Activated gamma-delta T cell treated with Interleukin-2 at 50 U/mL for 16 hours (primary cell): ENCODE results near the gene HS3ST2.
"Not testable (repeated sequence)": the region's sequence is repeated elsewhere in the genome, so short reads cannot be mapped to it uniquely, and the experiment has no call there.

ENCODE experiments used
- DNase-seq: peaks from one replicate; pipeline ENCODE4 v3.0.0-alpha.2; 2020

The HS3ST2 gene

GRCh38 chr16:22938647-22939046 lies 124.7 kb downstream of the HS3ST2 start:
- no peak for DNase-seq

DNA sequence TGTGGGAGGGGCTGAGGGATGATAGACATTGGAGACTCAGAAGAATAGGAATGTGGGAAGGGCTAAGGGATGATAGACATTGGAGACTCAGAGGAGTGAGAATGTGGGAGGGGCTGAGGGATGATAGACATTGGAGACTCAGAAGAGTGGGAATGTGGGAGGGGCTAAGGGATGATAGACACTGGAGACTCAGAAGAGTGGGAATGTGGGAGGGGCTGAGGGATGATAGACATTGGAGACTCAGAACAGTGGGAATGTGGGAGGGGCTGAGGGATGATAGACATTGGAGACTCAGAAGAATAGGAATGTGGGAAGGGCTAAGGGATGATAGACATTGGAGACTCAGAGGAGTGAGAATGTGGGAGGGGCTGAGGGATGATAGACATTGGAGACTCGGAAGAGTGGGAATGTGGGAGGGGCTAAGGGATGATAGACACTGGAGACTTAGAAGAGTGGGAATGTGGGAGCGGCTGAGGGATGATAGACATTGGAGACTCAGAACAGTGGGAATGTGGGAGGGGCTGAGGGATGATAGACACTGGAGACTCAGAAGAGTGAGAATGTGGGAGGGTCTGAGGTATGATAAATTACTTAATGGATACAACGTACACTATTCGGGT lies 125.9 kb downstream of the HS3ST2 start:
- not testable (repeated sequence) for DNase-seq

- no peak for DNase-seq
These were observed 128.1 kb downstream of the HS3ST2 start for GRCh38 chr16:22941970-22942501.

DNA sequence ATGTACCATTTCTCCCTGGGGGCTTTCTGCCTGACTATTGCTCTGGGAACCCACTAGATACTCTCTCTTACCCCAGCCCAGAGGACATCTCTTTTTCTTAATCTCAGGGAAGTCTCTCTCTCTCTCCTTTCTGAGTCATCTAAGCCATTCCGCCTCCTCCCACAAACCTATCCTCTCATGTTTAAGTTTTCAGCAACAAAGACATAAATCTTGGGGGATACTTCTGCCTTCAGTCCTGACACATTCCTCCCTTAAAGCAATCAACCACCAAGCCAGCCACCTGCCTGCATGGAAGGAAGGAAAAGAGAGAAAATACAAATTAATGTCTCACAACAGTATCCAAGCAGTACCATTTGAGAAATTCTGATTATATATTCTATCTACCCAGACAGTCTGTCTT lies 128.8 kb downstream of the HS3ST2 start:
- DNase-seq: no peak

GRCh38 chr16:22945361-22945760 lies 131.4 kb downstream of the HS3ST2 start:
- no peak for DNase-seq

GRCh38 chr16:22946433-22946832 lies 132.5 kb downstream of the HS3ST2 start:
- no peak for DNase-seq

DNA sequence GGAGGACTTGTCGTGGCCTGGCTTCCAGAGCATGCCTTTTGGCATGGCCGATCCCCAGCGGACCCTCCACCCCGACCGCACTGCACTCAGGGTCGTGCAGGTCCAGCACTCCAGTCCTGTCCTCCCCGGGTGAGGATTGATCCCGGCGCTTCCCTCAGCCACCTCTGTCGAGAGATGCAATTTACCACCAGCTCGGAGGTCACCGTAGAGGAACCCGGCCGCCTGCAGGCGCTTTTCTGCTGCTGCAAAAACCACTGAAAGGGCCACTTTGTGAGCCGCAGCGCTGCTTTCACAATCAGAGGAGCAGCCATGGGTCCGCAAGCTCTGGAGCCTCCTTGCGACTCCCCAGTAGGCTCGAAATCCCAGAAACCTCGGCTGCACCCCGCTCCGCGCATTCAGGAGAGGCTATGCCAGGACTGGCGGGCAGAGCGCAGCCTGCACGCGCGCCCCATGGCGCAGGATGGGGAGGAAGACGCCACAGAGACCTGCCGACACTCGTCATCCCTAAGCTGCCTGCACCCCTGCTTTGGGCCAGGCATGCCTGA lies 134.2 kb downstream of the HS3ST2 start:
- no peak for DNase-seq

DNA sequence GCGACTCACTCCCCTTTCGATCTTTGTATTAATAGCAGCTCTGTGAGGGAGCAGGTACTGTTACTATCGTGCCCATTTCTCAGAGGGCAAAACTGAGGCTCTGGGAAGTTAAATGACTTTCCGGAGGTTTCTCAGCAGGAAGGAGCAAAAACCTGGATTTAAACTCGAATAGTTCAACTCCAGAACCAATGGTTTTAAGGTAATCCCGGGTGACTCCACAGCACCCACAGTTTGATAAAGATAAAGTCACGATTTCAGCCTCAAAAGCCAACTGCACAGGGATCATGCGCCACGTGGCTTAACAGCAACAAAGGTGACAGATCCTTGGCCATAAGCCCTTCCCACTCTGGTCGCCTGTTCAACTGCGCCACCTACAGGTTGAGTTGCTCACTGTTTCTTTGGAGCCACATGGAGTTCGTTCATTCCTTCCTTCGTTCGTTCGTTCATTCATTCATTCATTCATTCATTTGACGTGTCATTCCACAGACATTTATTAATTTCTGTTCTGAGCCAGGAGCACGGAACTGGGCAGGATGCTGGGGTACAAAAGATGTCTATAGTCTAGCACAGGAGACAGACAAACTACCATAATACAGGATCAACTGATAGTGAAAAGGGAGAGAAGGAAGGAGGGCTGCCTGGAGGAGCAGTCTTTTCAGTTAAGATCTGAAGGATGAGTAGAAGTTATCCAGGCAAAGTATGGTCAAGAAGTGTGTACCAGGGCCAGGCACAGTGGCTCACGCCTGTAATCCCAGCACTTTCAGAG lies 134.8 kb downstream of the HS3ST2 start:
- no peak for DNase-seq

- DNase-seq: no peak
These were observed 141.6 kb downstream of the HS3ST2 start for GRCh38 chr16:22955461-22956070.

DNA sequence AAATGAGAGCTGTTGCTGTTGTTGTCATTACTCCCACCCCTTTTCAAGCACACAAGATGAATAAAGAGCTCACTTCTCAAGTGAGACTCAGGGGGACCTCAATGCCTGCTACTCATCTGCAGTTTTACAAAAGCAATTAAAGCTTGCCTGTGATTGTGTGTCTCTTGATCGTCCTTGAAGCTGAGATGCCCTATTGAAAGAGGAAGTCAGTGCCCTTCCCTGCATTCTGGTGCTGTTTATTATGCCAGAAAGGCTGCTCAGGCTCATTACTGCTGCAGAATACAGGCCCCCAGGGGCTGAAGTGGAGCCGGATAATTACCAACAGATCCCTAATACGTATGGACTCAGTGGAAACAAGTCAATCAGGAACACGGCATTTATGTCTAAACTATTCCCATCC lies 147.2 kb downstream of the HS3ST2 start:
- no peak for DNase-seq

GRCh38 chr16:22962905-22963304 lies 148.9 kb downstream of the HS3ST2 start:
- DNase-seq: no peak
